DND-41 (cell line): Measurements from ENCODE around the gene PDE4D.

Source experiments
- EZH2 ChIP-seq: IDR thresholded peaks from 3 replicates; pipeline ENCODE4 v1.6.1; 2012; ENCODE audit warnings: borderline replicate concordance, low read depth, mild to moderate bottlenecking, moderate library complexity, low read length, inconsistent platforms; ENCODE audit not compliant: severe bottlenecking
- TF ChIP-seq, protein P1 (sequence below): IDR thresholded peaks from 2 replicates; pipeline ENCODE4 v1.5.1; 2012; ENCODE audit warnings: borderline replicate concordance, low read length, moderate library complexity, mild to moderate bottlenecking; ENCODE audit not compliant: poor library complexity, severe bottlenecking; ENCODE audit errors: extremely low read depth

DNA sequence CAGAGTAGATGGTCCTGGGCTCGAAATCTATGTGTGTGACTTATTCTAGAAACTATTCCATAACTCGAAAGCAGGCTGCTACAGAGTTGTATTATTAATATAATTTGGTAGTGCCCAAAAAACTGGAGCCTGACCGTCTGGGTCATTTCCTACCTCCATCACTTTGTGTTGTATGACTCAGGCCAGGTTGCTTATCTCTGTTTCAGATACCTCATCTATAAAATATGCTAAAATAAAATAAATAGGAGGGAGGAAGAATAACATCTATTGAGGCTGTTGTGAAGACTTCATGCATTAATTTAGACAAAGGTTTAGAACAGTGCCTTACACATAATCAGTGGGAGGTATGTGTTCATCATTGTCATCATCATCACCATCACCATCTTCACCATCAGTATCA lies 57.7 kb downstream of the PDE4D start:
- TF ChIP-seq, protein P1, sequence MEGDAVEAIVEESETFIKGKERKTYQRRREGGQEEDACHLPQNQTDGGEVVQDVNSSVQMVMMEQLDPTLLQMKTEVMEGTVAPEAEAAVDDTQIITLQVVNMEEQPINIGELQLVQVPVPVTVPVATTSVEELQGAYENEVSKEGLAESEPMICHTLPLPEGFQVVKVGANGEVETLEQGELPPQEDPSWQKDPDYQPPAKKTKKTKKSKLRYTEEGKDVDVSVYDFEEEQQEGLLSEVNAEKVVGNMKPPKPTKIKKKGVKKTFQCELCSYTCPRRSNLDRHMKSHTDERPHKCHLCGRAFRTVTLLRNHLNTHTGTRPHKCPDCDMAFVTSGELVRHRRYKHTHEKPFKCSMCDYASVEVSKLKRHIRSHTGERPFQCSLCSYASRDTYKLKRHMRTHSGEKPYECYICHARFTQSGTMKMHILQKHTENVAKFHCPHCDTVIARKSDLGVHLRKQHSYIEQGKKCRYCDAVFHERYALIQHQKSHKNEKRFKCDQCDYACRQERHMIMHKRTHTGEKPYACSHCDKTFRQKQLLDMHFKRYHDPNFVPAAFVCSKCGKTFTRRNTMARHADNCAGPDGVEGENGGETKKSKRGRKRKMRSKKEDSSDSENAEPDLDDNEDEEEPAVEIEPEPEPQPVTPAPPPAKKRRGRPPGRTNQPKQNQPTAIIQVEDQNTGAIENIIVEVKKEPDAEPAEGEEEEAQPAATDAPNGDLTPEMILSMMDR, result no peak
- TF ChIP-seq EZH2, result no peak
